Mucosa of stomach (tissue), 1 donor: ENCODE results near the gene INTS1.

ENCODE experiments used
- H3K27me3 ChIP-seq: one replicate; pipeline ENCODE4 v1.7.0; 2013; ENCODE audit warnings: mild to moderate bottlenecking, low read length; ENCODE audit not compliant: control insufficient read depth, insufficient read depth
- H3K36me3 ChIP-seq: one replicate; pipeline ENCODE4 v1.7.0; 2013; ENCODE audit warnings: low read length; ENCODE audit not compliant: control insufficient read depth, insufficient read depth
- H3K4me1 ChIP-seq: one replicate; pipeline ENCODE4 v1.7.0; 2013; ENCODE audit warnings: mild to moderate bottlenecking, low read length; ENCODE audit not compliant: control insufficient read depth, insufficient read depth
- H3K4me3 ChIP-seq: one replicate; pipeline ENCODE4 v1.7.0; 2013; ENCODE audit warnings: low read length
- H3K9ac ChIP-seq: one replicate; pipeline ENCODE4 v1.7.0; 2013; ENCODE audit warnings: mild to moderate bottlenecking, low read length, moderate library complexity
- H3K9me3 ChIP-seq: one replicate; pipeline ENCODE4 v1.7.0; 2013; ENCODE audit warnings: mild to moderate bottlenecking, low read length, moderate library complexity; ENCODE audit not compliant: control insufficient read depth
- donor health status: Pancreatic carcinoma.

Gene INTS1

DNA sequence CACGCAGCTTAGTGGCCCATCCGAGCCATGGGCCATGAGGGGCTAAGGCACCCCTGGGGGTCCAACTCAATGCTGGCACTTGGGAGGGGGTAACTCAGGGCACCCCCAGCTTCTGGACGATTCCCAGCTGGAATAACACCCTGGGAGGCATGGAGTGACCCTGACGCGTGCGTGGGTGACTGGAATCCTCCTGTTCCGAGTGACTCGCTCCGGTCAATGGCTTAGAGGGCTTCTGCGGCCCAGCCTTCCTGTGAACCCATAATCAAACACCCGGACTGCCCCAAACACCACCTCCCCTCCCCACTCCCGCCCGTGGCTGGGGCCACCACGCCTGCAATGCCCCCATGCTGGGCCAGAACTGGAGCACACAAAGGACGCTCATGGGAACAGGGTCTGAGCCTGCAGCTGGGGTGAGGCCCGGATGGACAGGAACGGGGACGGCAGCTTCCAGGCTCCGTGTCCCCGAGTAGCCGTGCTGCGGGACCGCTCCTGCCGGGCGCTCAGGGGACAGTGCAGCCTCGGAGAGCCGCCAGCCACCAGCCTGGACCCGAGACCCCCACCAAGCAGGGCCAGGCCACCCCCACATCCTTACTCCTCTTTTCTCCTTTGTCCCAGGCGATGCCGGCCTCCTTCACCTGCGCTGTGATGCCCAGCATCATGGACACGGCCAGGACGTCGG lies 8.5 kb downstream of the INTS1 start:
- no peak overlapping the region for H3K4me3 ChIP-seq
- H3K4me1 ChIP-seq: no peaks in the 10 kb centered on the region
- H3K27me3 ChIP-seq: no peaks in the 10 kb centered on the region
- H3K36me3 ChIP-seq: peaks cover 8% of the 10 kb centered on the region
- H3K9ac ChIP-seq: no peak overlapping the region
- no peaks in the 10 kb centered on the region for H3K9me3 ChIP-seq

DNA sequence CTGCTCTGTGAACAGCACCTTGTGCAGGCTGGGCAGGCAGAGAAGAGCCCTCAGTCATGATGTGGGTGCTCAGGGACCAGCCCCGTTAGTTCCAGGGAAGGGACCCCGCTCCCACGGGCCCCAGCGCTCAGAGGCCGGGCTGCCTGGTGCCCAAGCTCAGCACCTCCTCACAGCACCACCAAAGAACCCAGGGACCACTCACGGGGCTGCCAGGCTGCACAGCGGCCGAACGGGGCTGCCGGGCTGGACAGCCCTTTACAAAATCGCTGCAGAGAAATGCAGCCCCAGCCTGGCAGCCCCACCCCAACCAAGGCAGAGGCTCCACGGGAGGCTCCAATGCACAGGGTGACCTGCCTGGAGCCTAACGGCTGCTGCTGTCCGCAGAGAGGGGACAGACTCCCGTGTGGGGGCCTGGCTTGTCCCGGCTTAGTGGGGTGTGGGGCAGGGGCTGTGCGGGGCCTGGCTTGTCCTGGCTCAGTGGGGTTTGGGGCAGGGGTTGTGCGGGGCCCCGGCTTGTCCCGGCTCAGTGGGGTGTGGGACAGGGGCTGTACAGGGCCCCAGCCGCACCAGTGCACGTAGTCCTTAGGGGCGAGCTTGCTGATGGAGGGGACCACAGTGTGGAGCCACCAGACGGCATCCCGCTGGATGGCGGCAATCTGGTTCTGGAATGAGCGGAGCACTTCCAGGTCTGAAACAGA lies 9.2 kb downstream of the INTS1 start:
- Histone ChIP-seq H3K9me3 (no peaks in the 10 kb centered on the region), H3K36me3 (peaks cover 8% of the 10 kb centered on the region), H3K9ac (no peak overlapping the region), H3K4me1 (no peaks in the 10 kb centered on the region), H3K27me3 (no peaks in the 10 kb centered on the region), H3K4me3 (no peak overlapping the region)

- H3K27me3 ChIP-seq: no peaks in the 10 kb centered on the region
- no peaks in the 10 kb centered on the region for H3K9me3 ChIP-seq
- H3K4me1 ChIP-seq: no peaks in the 10 kb centered on the region
- no peak overlapping the region for H3K9ac ChIP-seq
- H3K36me3 ChIP-seq: peaks cover 8% of the 10 kb centered on the region
- H3K4me3 ChIP-seq: no peak overlapping the region
These were observed 9.7 kb downstream of the INTS1 start for GRCh38 chr7:1494447-1494846.

GRCh38 chr7:1493571-1493970 lies 10.6 kb downstream of the INTS1 start:
- Histone ChIP-seq H3K4me3 (no peak overlapping the region), H3K9me3 (no peaks in the 10 kb centered on the region), H3K36me3 (peaks cover 8% of the 10 kb centered on the region), H3K4me1 (no peaks in the 10 kb centered on the region), H3K9ac (no peak overlapping the region), H3K27me3 (no peaks in the 10 kb centered on the region)

DNA sequence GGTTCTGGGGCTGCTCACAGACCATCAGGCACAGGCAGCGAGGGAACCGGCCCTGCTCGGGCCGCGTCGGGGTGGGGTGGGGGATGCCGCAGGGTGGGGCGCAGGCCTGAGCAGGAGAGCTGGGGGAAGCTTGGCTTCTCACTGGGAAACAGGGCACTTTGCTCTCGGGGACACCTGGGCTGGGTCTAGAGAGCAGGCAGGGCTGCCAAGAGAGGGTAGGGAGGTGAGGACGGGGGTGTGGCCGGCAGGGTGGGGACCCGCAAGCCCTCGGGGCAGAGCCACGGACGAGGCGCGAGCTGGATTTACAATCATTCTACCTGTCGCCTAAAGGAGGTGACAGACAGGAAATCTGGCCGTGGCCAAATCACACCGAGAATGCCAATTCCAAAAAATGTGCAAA lies 11.1 kb downstream of the INTS1 start:
- no peak overlapping the region for H3K9ac ChIP-seq
- no peaks in the 10 kb centered on the region for H3K9me3 ChIP-seq
- H3K36me3 ChIP-seq: peaks cover 8% of the 10 kb centered on the region

DNA sequence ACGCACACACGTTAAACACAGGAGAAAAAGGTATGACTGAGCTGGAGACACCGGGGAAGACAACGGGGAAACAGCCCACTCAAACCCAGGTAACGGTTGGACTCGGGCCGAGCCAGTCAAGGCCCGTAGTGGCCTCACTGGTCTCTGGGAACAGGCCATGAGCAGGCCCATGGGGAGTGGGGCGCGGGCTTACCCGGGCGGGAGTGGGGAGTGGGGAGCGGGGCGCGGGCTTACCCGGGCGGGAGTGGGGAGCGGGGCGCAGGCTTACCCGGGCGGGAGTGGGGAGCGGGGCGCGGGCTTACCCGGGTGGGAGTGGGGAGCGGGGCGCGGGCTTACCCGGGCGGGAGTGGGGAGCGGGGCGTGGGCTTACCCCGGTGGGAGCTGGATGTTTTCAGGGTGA lies 11.5 kb downstream of the INTS1 start:
- H3K9ac ChIP-seq: no peak overlapping the region
- H3K36me3 ChIP-seq: peaks cover 8% of the 10 kb centered on the region

More for the DNA sequence above, 11.1 kb downstream of the INTS1 start:
- Histone ChIP-seq H3K4me3 (no peak overlapping the region), H3K27me3 (no peaks in the 10 kb centered on the region), H3K4me1 (no peaks in the 10 kb centered on the region)

GRCh38 chr7:1492221-1492620 lies 12.0 kb downstream of the INTS1 start:
- H3K4me3 ChIP-seq: no peak overlapping the region
- no peak overlapping the region for H3K9ac ChIP-seq
- H3K4me1 ChIP-seq: no peaks in the 10 kb centered on the region
- no peaks in the 10 kb centered on the region for H3K27me3 ChIP-seq
- H3K9me3 ChIP-seq: no peaks in the 10 kb centered on the region
- H3K36me3 ChIP-seq: peaks cover 8% of the 10 kb centered on the region

More for the DNA sequence above, 11.5 kb downstream of the INTS1 start:
- Histone ChIP-seq H3K9me3 (no peaks in the 10 kb centered on the region), H3K4me1 (no peaks in the 10 kb centered on the region), H3K4me3 (no peak overlapping the region), H3K27me3 (no peaks in the 10 kb centered on the region)

DNA sequence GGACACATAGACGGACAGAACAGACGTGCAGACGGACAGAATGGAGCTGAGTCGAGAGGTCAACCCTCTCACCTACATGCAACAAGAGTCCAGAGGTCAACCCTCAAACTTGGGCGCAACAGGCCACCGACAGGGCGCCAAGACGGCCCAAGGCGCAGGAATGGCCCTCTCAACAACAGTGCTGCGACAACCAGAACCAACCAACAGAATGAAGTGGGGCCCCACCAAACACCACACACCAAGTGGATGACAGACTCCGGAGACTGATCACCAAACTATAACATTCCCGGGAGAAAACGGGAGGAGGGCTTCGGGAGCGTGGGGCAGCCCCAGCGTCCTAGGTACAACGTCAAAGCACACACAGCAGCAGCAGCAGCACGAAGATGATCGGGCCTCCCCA lies 13.4 kb downstream of the INTS1 start:
- no peaks in the 10 kb centered on the region for H3K4me1 ChIP-seq
- no peaks in the 10 kb centered on the region for H3K27me3 ChIP-seq
- peaks cover 8% of the 10 kb centered on the region for H3K36me3 ChIP-seq
- no peak overlapping the region for H3K4me3 ChIP-seq
- H3K9me3 ChIP-seq: no peaks in the 10 kb centered on the region
- no peak overlapping the region for H3K9ac ChIP-seq

GRCh38 chr7:1489336-1489735 lies 14.9 kb downstream of the INTS1 start:
- H3K9ac ChIP-seq: no peak overlapping the region
- H3K9me3 ChIP-seq: no peaks in the 10 kb centered on the region
- H3K36me3 ChIP-seq: peaks cover 8% of the 10 kb centered on the region
- H3K4me1 ChIP-seq: no peaks in the 10 kb centered on the region
- H3K4me3 ChIP-seq: no peak overlapping the region
- no peaks in the 10 kb centered on the region for H3K27me3 ChIP-seq

DNA sequence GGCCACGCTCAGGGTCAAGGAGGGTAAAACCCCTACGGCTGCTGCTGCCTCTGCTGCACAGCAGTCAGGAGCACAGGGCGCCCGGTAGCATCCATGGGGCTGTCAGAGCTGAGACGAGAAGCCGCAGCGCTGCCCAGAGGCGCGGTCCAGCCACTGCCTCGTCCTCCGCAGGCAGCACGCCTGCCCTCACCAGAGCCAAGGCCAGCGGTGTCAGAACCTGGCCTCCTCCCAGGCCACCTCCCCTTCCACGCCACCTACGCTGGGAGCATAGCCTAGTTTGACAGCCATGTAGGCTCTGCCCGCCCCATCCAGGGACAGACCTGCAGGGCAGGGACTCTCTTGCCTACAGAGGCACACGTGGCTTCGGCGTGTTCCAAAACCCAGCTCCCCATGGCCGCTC lies 16.2 kb downstream of the INTS1 start:
- Histone ChIP-seq H3K4me3 (no peak overlapping the region), H3K9me3 (no peaks in the 10 kb centered on the region), H3K36me3 (peaks cover 8% of the 10 kb centered on the region), H3K4me1 (no peaks in the 10 kb centered on the region), H3K27me3 (no peaks in the 10 kb centered on the region), H3K9ac (no peak overlapping the region)

DNA sequence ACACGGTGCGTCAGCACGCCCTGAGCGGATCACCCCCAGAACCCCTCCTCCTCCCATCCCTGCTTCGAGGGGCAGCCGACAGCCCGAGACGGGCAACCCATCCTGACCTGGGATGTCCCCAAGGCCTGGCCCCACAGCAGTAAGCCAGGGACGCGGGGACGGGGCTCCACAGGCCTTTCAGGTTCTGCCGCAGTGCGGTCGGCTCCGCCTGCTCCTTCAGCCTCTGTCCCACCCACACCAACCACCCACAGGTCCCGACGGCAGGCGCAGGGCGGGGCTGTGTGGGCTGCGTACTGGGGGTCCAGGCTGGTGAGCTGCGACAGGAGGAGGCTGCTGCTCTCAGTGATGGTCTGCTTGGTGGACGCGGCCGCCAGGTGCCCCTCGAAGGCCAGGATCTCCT lies 16.7 kb downstream of the INTS1 start:
- Histone ChIP-seq H3K9me3 (no peaks in the 10 kb centered on the region), H3K27me3 (no peaks in the 10 kb centered on the region), H3K9ac (no peak overlapping the region), H3K4me1 (no peaks in the 10 kb centered on the region), H3K4me3 (no peak overlapping the region), H3K36me3 (peaks cover 7% of the 10 kb centered on the region)

DNA sequence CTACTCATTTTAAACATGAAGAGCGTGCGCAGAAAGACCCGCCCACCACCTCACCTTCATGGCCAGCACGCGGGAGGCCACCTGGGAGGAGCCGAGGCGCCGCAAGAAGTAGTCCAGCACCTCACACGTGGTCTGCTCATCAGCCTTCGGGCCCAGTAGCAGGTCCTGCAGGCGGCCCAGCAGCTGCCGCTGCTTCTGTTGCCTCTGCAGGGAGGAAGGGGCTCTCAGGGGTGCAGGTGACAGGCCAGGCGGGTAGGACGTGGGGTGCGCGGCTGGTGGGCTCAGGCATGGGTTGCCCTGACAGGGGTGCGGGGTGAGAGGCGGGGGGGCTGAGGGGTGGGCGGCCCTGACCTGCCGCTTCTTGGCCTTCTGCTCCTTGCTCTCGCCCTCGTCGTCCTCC lies 17.6 kb downstream of the INTS1 start:
- Histone ChIP-seq H3K4me1 (no peaks in the 10 kb centered on the region), H3K4me3 (no peak overlapping the region), H3K9ac (no peak overlapping the region), H3K27me3 (no peaks in the 10 kb centered on the region), H3K36me3 (no peaks in the 10 kb centered on the region), H3K9me3 (no peaks in the 10 kb centered on the region)
